HL-60 (cell line): ENCODE measurements around the gene DPH5.

Experiments
- GABPA ChIP-seq: IDR thresholded peaks from 2 replicates; pipeline ENCODE4 v1.6.1; 2012; ENCODE audit warnings: low read depth
- POLR2AphosphoS5 ChIP-seq: IDR thresholded peaks from 2 replicates; pipeline ENCODE4 v1.6.1; 2012; ENCODE audit warnings: low read depth
- SPI1 ChIP-seq: IDR thresholded peaks from 2 replicates; pipeline ENCODE4 v1.6.1; 2012; ENCODE audit warnings: low read depth, mild to moderate bottlenecking, borderline replicate concordance
- TF ChIP-seq, protein P1 (sequence below): IDR thresholded peaks from 2 replicates; pipeline ENCODE4 v1.6.1; 2012; ENCODE audit warnings: low read depth; ENCODE audit not compliant: insufficient replicate concordance
- TF ChIP-seq, protein P2 (sequence below): IDR thresholded peaks from one replicate; pipeline ENCODE4 v1.5.1; 2011; ENCODE audit warnings: low read length, control low read depth, inconsistent platforms; ENCODE audit not compliant: insufficient read depth

DNA sequence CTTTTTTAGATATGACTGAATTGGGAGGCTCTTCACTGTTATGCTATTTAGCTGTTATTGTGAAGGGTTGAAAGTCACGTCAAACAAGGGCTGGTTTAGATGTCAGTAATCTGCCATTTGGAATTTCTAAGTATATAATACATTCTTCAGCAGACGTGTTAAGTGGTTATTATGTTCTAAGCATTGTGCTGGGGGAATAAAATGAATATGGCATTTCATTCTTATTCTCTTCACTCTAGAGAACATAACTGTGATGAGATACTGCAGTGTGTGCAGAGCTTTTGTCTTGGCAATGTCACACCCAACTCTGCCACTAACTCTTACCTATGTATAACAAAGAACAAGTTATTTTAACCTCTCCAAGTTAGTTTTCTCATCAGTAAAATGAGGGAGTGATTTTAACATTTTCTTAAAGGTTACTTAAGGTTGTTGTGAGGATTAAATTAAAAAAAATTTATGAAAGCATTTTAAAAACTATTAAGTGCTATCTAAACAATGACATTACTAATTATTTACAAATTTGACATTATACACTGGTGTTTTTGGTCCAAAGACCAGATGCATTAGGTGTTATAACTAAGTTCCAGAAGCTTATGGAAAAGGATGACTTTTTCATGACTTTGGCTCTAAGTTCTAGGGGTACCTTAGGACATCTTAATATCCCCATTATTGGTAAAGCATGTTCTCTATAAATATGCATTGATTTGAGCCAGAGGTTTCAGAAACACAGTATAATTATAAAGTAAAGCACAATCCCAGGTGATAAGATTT lies 71.4 kb downstream of the DPH5 start:
- TF ChIP-seq SPI1 (no peak), POLR2AphosphoS5 (no peak), GABPA (no peak)
- TF ChIP-seq, protein P1, sequence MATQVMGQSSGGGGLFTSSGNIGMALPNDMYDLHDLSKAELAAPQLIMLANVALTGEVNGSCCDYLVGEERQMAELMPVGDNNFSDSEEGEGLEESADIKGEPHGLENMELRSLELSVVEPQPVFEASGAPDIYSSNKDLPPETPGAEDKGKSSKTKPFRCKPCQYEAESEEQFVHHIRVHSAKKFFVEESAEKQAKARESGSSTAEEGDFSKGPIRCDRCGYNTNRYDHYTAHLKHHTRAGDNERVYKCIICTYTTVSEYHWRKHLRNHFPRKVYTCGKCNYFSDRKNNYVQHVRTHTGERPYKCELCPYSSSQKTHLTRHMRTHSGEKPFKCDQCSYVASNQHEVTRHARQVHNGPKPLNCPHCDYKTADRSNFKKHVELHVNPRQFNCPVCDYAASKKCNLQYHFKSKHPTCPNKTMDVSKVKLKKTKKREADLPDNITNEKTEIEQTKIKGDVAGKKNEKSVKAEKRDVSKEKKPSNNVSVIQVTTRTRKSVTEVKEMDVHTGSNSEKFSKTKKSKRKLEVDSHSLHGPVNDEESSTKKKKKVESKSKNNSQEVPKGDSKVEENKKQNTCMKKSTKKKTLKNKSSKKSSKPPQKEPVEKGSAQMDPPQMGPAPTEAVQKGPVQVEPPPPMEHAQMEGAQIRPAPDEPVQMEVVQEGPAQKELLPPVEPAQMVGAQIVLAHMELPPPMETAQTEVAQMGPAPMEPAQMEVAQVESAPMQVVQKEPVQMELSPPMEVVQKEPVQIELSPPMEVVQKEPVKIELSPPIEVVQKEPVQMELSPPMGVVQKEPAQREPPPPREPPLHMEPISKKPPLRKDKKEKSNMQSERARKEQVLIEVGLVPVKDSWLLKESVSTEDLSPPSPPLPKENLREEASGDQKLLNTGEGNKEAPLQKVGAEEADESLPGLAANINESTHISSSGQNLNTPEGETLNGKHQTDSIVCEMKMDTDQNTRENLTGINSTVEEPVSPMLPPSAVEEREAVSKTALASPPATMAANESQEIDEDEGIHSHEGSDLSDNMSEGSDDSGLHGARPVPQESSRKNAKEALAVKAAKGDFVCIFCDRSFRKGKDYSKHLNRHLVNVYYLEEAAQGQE = no peak
- TF ChIP-seq, protein P2, sequence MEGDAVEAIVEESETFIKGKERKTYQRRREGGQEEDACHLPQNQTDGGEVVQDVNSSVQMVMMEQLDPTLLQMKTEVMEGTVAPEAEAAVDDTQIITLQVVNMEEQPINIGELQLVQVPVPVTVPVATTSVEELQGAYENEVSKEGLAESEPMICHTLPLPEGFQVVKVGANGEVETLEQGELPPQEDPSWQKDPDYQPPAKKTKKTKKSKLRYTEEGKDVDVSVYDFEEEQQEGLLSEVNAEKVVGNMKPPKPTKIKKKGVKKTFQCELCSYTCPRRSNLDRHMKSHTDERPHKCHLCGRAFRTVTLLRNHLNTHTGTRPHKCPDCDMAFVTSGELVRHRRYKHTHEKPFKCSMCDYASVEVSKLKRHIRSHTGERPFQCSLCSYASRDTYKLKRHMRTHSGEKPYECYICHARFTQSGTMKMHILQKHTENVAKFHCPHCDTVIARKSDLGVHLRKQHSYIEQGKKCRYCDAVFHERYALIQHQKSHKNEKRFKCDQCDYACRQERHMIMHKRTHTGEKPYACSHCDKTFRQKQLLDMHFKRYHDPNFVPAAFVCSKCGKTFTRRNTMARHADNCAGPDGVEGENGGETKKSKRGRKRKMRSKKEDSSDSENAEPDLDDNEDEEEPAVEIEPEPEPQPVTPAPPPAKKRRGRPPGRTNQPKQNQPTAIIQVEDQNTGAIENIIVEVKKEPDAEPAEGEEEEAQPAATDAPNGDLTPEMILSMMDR = no peak
